ENCODE results near the gene ST6GAL1.

- TF ChIP-seq, protein P1, sequence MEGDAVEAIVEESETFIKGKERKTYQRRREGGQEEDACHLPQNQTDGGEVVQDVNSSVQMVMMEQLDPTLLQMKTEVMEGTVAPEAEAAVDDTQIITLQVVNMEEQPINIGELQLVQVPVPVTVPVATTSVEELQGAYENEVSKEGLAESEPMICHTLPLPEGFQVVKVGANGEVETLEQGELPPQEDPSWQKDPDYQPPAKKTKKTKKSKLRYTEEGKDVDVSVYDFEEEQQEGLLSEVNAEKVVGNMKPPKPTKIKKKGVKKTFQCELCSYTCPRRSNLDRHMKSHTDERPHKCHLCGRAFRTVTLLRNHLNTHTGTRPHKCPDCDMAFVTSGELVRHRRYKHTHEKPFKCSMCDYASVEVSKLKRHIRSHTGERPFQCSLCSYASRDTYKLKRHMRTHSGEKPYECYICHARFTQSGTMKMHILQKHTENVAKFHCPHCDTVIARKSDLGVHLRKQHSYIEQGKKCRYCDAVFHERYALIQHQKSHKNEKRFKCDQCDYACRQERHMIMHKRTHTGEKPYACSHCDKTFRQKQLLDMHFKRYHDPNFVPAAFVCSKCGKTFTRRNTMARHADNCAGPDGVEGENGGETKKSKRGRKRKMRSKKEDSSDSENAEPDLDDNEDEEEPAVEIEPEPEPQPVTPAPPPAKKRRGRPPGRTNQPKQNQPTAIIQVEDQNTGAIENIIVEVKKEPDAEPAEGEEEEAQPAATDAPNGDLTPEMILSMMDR (IDR thresholded peaks at IDR 0.05; ENCODE audit: borderline replicate concordance, extremely low read depth, low read length, poor library complexity, severe bottlenecking) = no peak
- no peak for TF ChIP-seq EZH2 (IDR thresholded peaks at IDR 0.05; ENCODE audit: borderline replicate concordance, low read depth, low read length, severe bottlenecking)
These were observed 10.0 kb upstream of the ST6GAL1 start for GRCh38 chr3:186920301-186920700.

Measured in DND-41 (cell line).